Glomerular endothelial cell (primary cell): ENCODE data around the gene ZFP57. TPM values are rescaled to one million over a fixed set of nuclear protein-coding genes. Genes with fewer than 3 reads are reported as not detected.
"Not testable (repeated sequence)": the region's sequence is repeated elsewhere in the genome, so short reads cannot be mapped to it uniquely, and the experiment has no call there.

Source experiments
- DNase-seq: peaks from one replicate; pipeline ENCODE4 v3.0.0-alpha.2; 2011; ENCODE audit warnings: low read depth, low spot score; ENCODE audit errors: extremely low read depth
- total RNA-seq: library from RNA; depleted of rRNA; stranded (reverse); fragments of >200 nt; gene quantifications from 2 replicates; pipeline ENCODE4 v1.2.3, GENCODE V29; 2015

The ZFP57 gene
- total RNA-seq, 1 donor from 2014 or later, result not detected

GRCh38 chr6:29696147-29697125 is 15.5 kb upstream of the ZFP57 start:
- no peak for DNase-seq

- DNase-seq, result no peak
Measured at GRCh38 chr6:29694637-29695036, 13.7 kb upstream of the ZFP57 start.

DNA sequence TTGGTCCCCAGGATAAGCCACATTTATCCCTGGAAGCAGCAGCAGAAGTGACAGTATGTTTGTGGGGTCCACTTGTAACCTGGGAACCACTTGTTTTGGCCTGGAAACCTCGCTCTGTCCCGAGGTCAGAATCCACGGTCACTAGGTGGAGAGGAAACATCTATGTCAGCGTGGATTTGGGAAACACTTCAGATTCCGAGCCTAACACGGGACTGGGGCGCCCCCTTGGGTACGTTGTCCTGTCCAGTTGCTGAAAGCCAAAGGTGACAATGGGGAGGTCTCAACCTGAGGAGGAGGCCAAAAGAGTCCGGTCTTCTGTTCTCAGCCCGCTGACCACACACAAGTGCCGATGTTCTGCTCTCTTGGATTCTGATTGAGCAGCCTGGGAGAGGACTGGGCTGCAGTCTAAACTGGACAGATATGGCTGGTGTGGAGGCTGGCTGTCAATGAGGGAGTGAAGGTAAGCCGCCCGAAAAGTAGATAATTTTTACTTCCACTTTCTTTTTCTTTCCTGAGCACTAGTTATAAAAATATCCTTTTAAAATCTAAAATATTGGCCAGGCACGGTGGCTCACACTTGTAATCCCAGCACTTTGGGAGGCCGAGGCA is 4.9 kb upstream of the ZFP57 start:
- no peak for DNase-seq

- no peak for DNase-seq
Measured at GRCh38 chr6:29681811-29682210, 859 bp upstream of the ZFP57 start.

- DNase-seq, result no peak
Measured at GRCh38 chr6:29680416-29680815, 536 bp downstream of the ZFP57 start.

DNA sequence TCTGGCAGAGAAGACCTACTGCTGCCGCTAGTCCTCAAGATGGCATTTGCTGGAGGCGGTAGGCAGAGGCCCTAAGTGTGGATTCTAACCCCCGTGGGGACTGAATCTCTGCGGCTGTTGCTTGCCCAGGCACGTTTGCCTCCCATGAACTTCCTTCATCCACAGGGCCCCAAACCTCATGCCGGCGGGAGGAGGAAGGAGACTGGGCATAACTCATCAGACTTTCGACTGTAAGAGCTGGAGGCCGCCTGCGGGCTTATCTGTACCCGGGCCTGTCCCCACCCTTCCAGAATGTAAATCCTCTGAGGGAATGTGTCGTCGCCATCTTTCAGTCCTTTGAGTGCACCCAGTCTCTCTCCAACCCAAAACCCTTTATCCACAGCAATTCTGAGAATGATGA is 990 bp downstream of the ZFP57 start:
- no peak for DNase-seq

DNA sequence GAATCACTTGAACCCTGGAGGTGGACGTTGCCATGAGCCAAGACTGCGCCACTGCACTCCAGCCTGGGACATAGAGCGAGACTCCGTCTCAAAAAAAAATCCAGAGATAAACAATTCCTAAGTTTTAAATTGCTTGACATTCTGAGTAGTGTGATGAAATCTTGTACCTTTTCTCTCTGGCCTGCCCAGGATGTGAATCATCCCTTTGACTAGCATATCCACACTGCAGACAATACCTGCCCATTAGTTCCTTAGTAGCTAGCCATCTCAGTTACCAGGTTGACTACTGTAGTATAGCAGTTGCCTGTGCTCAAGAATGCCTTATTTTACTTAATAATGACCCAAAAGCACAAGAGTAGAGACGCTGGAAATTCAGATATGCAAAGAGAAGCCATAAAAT is 2.8 kb downstream of the ZFP57 start:
- DNase-seq, result no peak

DNA sequence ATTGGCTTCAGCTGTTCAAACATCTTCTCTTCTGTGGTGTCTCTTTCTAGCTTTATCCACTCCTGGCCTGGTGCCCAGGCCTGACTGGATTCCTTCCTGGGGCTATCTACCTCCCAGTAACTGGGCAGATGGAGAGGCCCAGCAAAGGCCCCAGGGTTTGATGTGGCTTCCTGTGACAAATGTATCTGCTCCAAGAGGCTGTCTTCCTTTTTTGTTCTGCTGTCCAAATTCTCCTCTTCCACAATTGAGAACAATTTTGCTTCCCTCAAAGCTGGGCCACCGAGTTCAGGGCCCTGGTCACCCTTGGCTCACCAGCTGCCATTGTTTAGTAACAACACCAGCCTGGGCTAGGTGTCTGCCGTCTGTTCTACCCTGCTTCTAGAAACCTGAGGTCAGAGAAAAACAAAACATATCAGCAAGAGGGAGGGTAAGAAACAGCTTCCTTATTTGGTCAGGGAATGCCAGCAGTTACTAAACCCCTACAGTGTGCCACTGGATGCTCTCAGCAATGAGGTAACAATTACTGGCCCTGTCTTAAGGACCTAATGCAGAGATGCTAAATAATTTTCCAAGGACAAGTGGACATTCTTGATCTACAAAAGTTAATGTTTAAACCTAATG is 3.9 kb downstream of the ZFP57 start:
- DNase-seq, result no peak

GRCh38 chr6:29675561-29675960 is 5.4 kb downstream of the ZFP57 start:
- no peak for DNase-seq

- no peak for DNase-seq
Measured at GRCh38 chr6:29674008-29674407, 6.9 kb downstream of the ZFP57 start.

DNA sequence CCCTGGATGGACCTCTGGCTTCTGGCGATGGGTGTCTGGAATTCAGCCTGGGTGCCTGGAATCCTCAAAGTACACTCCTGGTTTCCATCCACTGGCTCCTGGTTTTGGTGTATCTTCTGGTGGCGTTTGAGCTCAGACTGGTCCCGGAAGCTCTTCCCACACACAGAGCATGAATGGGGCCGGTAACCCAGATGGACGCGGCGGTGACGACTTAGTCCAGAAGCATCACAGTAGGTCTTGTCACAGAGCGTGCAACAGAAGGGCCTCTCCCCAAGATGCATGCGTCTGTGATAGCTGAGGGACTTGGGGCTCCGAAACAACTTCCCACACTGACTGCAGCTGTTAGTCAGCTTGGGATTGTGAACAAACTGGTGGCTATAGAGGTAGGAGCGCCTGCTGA is 7.8 kb downstream of the ZFP57 start:
- DNase-seq, result no peak

DNA sequence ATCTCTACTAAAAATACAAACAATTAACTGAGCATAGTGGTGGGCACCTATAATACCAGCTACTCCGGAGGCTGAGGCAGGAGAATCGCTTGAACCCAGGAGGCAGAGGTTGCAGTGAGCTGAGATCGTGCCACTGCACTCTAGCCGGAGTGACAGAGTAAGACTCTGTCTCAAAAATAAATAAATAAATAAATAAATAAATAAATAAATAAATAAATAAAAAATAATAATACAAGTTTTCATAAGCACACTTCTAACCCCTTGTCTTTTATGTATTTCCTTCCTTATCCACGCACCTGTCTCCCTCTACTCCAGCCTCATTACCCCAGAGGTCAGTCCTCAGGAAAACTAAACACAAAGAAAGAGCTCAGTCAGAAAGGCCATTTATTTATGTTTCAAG is 8.8 kb downstream of the ZFP57 start:
- not testable (repeated sequence) for DNase-seq

GRCh38 chr6:29671026-29671425 is 9.9 kb downstream of the ZFP57 start:
- no peak for DNase-seq

GRCh38 chr6:29667158-29667557 is 13.8 kb downstream of the ZFP57 start:
- DNase-seq, result no peak

- no peak for DNase-seq
Measured at GRCh38 chr6:29666826-29667130, 14.2 kb downstream of the ZFP57 start.

DNA sequence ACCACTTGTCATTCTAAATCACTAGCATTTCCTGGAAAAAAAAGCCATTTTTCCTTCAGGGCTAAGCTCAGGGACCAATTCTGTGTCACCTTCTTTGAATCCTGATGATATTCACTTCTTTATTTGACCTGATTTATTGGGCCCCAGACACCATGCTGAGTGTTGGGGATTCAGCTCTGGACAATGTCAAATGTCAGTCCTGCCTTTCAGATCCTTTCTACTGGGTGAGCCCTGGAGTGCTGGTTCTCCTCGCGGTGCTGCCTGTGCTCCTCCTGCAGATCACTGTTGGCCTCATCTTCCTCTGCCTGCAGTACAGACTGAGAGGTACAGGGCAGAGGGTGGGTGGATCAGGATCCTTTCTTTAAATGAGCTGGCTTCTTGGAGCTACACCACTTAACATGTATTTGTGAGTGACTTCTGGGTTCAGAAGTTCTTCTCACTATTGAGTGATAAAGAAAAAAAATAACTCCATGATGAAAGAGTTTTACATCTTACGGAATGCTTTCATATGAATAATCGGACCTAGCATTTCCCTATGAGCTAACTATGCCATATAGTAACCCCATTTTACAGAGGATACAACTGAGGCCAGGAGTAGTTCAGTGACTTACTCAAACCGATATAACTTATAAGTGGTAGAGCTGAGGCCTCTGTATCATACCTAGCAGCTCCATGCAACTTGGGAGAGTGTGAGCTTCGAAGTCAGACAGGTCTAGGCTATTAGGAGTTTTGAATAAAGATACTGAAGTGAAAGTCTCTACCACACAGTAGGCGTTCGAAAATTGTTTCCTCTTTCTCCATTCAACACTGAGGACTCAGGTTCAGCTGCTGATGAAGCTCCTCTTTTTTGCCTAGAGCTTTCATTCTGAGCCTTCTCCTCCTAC is 14.8 kb downstream of the ZFP57 start:
- DNase-seq, result no peak

DNA sequence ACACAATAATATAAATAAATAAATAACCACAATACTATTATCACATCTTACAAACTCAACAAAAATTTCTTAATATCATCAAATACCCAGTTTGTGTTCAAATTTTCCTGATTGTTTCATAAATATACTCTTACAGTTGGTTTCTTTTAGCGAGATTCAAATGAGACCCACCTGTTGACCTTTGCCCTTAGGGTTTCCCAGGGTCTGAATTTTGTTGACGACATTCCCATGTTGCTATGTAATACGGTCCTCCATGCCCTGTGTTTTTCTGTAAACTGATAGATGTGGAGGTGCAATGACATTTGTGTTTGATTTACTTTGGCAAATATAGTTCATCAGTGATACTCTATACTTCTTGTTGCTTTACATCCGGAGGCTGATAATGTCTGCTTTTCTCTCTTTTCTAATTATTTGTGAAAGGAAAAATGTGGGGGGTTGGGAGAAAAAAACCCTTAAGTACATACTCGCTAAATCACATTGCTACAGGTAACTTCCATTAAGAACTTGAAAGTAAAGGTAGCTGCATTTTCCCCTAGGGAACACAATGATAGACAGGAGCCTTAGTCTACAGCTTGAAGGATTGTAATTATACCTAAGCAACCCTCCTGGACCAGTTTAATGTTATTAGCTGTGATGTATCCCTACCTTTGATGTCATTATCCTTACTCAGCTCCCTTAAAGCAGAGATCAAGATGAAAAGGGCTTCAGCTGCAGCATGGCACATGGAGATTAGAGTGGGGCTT is 17.5 kb downstream of the ZFP57 start:
- DNase-seq, result no peak

GRCh38 chr6:29661502-29662141 is 19.3 kb downstream of the ZFP57 start:
- DNase-seq, result not testable (repeated sequence)

DNA sequence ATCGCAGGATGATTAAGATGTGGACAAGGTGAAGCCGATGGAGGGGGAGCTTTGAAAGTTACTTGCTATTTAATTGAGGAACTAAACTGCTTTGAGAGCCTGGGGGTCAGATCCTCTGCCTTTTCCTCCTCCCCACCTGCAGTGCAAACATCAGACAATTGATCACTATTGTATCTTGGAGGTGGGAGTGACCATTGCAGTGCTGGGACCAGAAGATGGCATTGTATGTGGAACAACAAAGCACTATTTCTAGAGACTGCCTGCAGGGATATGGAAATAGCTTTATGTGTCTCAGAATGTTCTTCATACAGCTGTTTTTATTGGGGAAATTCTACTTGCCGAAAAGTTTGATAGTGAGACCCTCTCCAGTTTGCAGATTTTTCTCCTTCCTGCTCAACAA is 19.9 kb downstream of the ZFP57 start:
- no peak for DNase-seq

DNA sequence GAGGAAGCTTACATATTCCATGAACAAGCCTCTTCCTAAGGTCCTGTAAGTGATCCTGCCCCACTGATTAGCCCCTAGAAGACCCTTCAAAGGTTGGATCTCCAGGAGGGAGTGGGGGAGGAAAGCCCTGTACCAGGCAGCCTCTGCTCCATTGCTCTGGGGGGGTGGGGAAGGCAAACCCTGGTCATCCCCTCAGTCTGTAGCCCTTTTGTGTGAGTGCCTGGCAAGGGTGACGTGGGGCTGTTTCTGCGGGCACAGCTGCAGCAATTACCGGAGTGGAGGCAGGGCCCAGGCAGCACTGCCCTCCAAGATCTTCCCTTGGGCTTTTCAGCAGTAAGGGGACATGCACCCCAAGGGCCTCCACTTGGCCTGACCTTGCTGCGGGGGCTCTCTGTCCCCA is 24.2 kb downstream of the ZFP57 start, which contains the start of gene MOG:
TSS of gene MOG (plus strand) at position 295 of the 400 bp plus-strand sequence. CDS start 118 bp downstream, outside the sequence.
- no peak for DNase-seq
